Spleen (tissue), 11 donors: Measurements from ENCODE around the gene SFRP2. TPM values are rescaled to one million over a fixed set of nuclear protein-coding genes. Genes with fewer than 3 reads are reported as not detected.

Source experiments
- DNase-seq: peaks from one replicate; pipeline ENCODE4 v3.0.0-alpha.2; 2020
- H3K27ac ChIP-seq, 8 donors: fragments of 200-600 bp; sonication (generic) in 7 of 8; 1 replicate in 4 of 8; 2 replicates in 4 of 8; pipeline versions ENCODE4 v1.5.0 to v1.8.0; 2016 to 2021; ENCODE audit warnings: inconsistent platforms in 4 of 8, mild to moderate bottlenecking in 4 of 8, moderate library complexity in 1 of 8
- H3K27me3 ChIP-seq, 7 donors: fragments of 200-600 bp; sonication (generic) in 6 of 7; replicated peaks in 1 of 7; 1 replicate in 4 of 7; 2 replicates in 3 of 7; pipeline versions ENCODE4 v1.5.0 to v1.8.0; 2016 to 2021; ENCODE audit warnings: inconsistent platforms in 3 of 7, mild to moderate bottlenecking in 1 of 7
- H3K36me3 ChIP-seq, 6 donors: fragments of 200-600 bp; sonication (generic) in 5 of 6; 1 replicate in 4 of 6; 2 replicates in 2 of 6; pipeline versions ENCODE4 v1.5.0 to v1.8.0; 2016 to 2021; ENCODE audit warnings: inconsistent platforms in 2 of 6
- H3K4me1 ChIP-seq, 6 donors: fragments of 200-600 bp; sonication (generic) in 5 of 6; 1 replicate in 3 of 6; 2 replicates in 3 of 6; pipeline versions ENCODE4 v1.5.0 to v1.8.0; 2016 to 2021; ENCODE audit warnings: inconsistent platforms in 3 of 6
- H3K4me3 ChIP-seq, 8 donors: fragments of 200-600 bp; sonication (generic) in 7 of 8; 1 replicate in 4 of 8; 2 replicates in 4 of 8; pipeline versions ENCODE4 v1.5.0 to v1.8.0; 2016 to 2021; ENCODE audit warnings: inconsistent platforms in 4 of 8, mild to moderate bottlenecking in 4 of 8, moderate library complexity in 2 of 8
- H3K9me3 ChIP-seq, 8 donors: fragments of 200-600 bp; sonication (generic) in 7 of 8; 1 replicate in 4 of 8; 2 replicates in 4 of 8; pipeline versions ENCODE4 v1.5.0 to v1.8.0; 2016 to 2021; ENCODE audit warnings: inconsistent platforms in 4 of 8
- POLR2A ChIP-seq, 3 donors: fragments of 450-650 bp; IDR thresholded peaks; one replicate each; pipeline ENCODE4 v1.5.1; 2017; ENCODE audit warnings: antibody characterized with exemption in 3 of 3, mild to moderate bottlenecking in 1 of 3
- POLR2AphosphoS5 ChIP-seq, 3 donors: sonication (generic); formaldehyde crosslinking; IDR thresholded peaks; one replicate each; pipeline ENCODE4 v1.5.1; 2017; ENCODE audit warnings: antibody characterized with exemption in 3 of 3
- whole genome bisulfite sequencing, 5 donors: extraction: QIAGEN DNeasy Blood & Tissue Kit in 3 of 5; methylation state at CpG; one replicate each; pipeline versions ENCODE4 v1.1.5 to v1.1.7; 2013 to 2018; 5-methylcytosine and 5-hydroxymethylcytosine counted together
- intact Hi-C: fragments of 100-400 bp; cut with DNase I; formaldehyde crosslinking; loops from one replicate; pipeline ENCODE4 v1.15.0; 2023; ENCODE audit warnings: low total_unique reads
- polyA plus RNA-seq, 3 donors: library from polyadenylated mRNA; stranded (reverse); fragments of 200-250 nt; gene quantifications; one replicate each; pipeline ENCODE4 v1.2.1, GENCODE V29; 2013
- total RNA-seq, 7 donors: library from RNA; depleted of rRNA in 3 of 7; stranded (reverse); fragments of >200 nt in 3 of 7; fragmentation: NEBNext Ultra II Directional in 4 of 7; extraction: Animal tissue kit (Norgen Biotek cat#: 25700) in 4 of 7; gene quantifications; one replicate each; pipeline versions ENCODE4 v1.1.0 to v1.2.1, GENCODE V29; 2016 to 2021
- TF ChIP-seq, protein P1 (sequence below), 11 experiments: fragments of 200-600 bp in 7 of 11; fragments of 450-650 bp in 4 of 11; sonication (generic) in 4 of 11; IDR thresholded peaks in 8 of 11; conservative IDR thresholded peaks in 3 of 11; 1 replicate in 7 of 11; 2 replicates in 4 of 11; pipeline versions ENCODE4 v1.4.0 to v1.8.0; 2016 to 2021; ENCODE audit warnings: antibody characterized with exemption in 11 of 11, inconsistent platforms in 4 of 11, mild to moderate bottlenecking in 1 of 11
- donor health status: healthy with polysubstance abuse.
- donor health status: DM: no; HTN: no; CAD: no; lungs with moderate emphysema.
- donor health status: DM: no; HTN: no; CAD: no.
- donor health status: Bipolar disorder and iron deficiency.
- donor health status: healthy.
- donor health status: DM: no; HTN: no; CAD: no.
- donor health status: DM: yes; HTN: yes; CAD: no.

SFRP2 gene
- total and polyA plus RNA-seq, 10 donors: 0.23 to 0.94 (median 0.43) TPM; not detected in 2

GRCh38 chr4:153790500-153790865 lies 1.6 kb upstream of the SFRP2 start:
- intact Hi-C loops: no loop called here
- no peaks in the 10 kb centered on the region for H3K36me3 ChIP-seq
- DNase-seq: no peak
- H3K27ac ChIP-seq: no peak overlapping the region
- H3K4me1 ChIP-seq: peaks cover 30 to 57% (median 51%) of the 10 kb centered on the region in 6 donors
- TF ChIP-seq, protein P1, sequence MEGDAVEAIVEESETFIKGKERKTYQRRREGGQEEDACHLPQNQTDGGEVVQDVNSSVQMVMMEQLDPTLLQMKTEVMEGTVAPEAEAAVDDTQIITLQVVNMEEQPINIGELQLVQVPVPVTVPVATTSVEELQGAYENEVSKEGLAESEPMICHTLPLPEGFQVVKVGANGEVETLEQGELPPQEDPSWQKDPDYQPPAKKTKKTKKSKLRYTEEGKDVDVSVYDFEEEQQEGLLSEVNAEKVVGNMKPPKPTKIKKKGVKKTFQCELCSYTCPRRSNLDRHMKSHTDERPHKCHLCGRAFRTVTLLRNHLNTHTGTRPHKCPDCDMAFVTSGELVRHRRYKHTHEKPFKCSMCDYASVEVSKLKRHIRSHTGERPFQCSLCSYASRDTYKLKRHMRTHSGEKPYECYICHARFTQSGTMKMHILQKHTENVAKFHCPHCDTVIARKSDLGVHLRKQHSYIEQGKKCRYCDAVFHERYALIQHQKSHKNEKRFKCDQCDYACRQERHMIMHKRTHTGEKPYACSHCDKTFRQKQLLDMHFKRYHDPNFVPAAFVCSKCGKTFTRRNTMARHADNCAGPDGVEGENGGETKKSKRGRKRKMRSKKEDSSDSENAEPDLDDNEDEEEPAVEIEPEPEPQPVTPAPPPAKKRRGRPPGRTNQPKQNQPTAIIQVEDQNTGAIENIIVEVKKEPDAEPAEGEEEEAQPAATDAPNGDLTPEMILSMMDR (IDR thresholded peaks at IDR 0.05 in 8 of 11, conservative IDR thresholded peaks at IDR 0.05 in 3 of 11): no peak
- no peak for TF ChIP-seq POLR2A (IDR thresholded peaks at IDR 0.05)
- TF ChIP-seq POLR2AphosphoS5 (IDR thresholded peaks at IDR 0.05): no peak
- peaks cover 15 to 100% (median 82%) of the 10 kb centered on the region in 7 donors for H3K27me3 ChIP-seq
- peak overlapping the region in 5 of 8 donors; percentile 28 to 64 (median 33) for H3K4me3 ChIP-seq
- 11 to 44% (median 21%) methylated on average over 10 of the region's 10 CpGs for WGBS, 5 donors
- H3K9me3 ChIP-seq: no peaks in the 10 kb centered on the region

- 19 to 39% (median 23%) methylated on average over 26 to 28 of the region's 28 CpGs for WGBS, 5 donors
- H3K27ac ChIP-seq: no peak overlapping the region
- H3K4me3 ChIP-seq: peak overlapping the region in 1 of 8 donors; percentile 64
- peaks cover 15 to 98% (median 86%) of the 10 kb centered on the region in 7 donors for H3K27me3 ChIP-seq
- H3K4me1 ChIP-seq: peaks cover 30 to 57% (median 51%) of the 10 kb centered on the region in 6 donors
- intact Hi-C loops: no loop called here
- H3K9me3 ChIP-seq: no peaks in the 10 kb centered on the region
- TF ChIP-seq POLR2AphosphoS5 (IDR thresholded peaks at IDR 0.05): no peak
- no peak for TF ChIP-seq POLR2A (IDR thresholded peaks at IDR 0.05)
- TF ChIP-seq, protein P1 (IDR thresholded peaks at IDR 0.05 in 8 of 11, conservative IDR thresholded peaks at IDR 0.05 in 3 of 11): no peak
- H3K36me3 ChIP-seq: no peaks in the 10 kb centered on the region
- no peak for DNase-seq
Measured at GRCh38 chr4:153789741-153790499, 1.0 kb upstream of the SFRP2 start.

DNA sequence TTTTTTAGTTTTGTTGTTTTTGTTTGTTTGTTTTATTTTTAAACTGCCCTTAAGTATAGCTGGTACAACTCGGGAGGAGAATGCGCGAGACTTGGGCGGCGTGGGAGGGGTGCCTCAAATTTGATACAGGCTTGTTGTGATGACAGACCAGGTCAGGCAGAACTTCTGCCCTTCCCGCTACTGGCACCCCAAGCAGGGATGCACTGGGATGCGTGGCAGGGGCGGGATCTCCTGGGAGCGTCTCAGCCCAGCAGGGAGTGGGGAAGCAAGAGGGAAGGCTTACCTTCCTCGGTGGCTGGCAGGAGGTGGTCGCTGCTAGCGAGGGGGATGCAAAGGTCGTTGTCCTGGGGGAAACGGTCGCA lies 851 bp downstream of the SFRP2 start:
- no peaks in the 10 kb centered on the region for H3K36me3 ChIP-seq
- no peak for DNase-seq
- H3K4me1 ChIP-seq: peaks cover 30 to 56% (median 51%) of the 10 kb centered on the region in 6 donors

DNA sequence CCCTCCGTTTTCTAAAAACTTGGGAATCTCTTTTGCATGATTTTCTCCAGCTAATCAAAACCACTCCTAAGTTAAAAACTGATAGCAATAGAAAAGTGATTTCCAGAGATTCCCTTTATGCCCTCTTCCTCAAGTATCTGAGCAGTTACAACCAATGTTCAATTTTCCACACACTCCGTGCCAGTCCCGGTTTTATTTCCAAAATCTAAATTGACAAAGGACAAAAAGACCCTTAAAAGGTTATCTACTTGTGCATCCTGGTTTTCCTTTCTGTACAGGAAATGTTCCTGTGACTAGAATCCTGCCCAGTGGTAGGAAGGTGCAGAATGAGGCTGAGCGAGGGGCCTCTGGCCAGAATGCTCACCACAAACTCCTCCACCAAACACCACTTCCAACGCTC lies 1.3 kb downstream of the SFRP2 start:
- H3K4me3 ChIP-seq: no peak overlapping the region
- no peak for DNase-seq
- 10 to 23% (median 20%) methylated on average over 5 of the region's 5 CpGs for WGBS, 5 donors
- H3K27me3 ChIP-seq: peaks cover 15 to 93% (median 78%) of the 10 kb centered on the region in 7 donors
- intact Hi-C loops: no loop called here
- TF ChIP-seq, protein P1 (IDR thresholded peaks at IDR 0.05 in 8 of 11, conservative IDR thresholded peaks at IDR 0.05 in 3 of 11): no peak
- TF ChIP-seq POLR2AphosphoS5 (IDR thresholded peaks at IDR 0.05): no peak
- no peak for TF ChIP-seq POLR2A (IDR thresholded peaks at IDR 0.05)
- H3K9me3 ChIP-seq: no peaks in the 10 kb centered on the region
- peaks cover 30 to 52% (median 47%) of the 10 kb centered on the region in 6 donors for H3K4me1 ChIP-seq
- no peak overlapping the region for H3K27ac ChIP-seq
- no peaks in the 10 kb centered on the region for H3K36me3 ChIP-seq

More for the DNA sequence above, 851 bp downstream of the SFRP2 start:
- Histone ChIP-seq H3K27ac (no peak overlapping the region), H3K9me3 (no peaks in the 10 kb centered on the region), H3K4me3 (peak overlapping the region in 2 of 8 donors; percentile 32 to 59), H3K27me3 (peaks cover 15 to 97% (median 82%) of the 10 kb centered on the region in 7 donors)
- intact Hi-C loops: no loop called here
- WGBS, 5 donors: 3 to 8% (median 6%) methylated on average over 6 to 15 of the region's 15 CpGs
- TF ChIP-seq POLR2AphosphoS5 (IDR thresholded peaks at IDR 0.05): no peak
- TF ChIP-seq, protein P1 (IDR thresholded peaks at IDR 0.05 in 8 of 11, conservative IDR thresholded peaks at IDR 0.05 in 3 of 11): no peak
- no peak for TF ChIP-seq POLR2A (IDR thresholded peaks at IDR 0.05)
